Endodermal cell (in vitro differentiated cells): ENCODE measurements around the gene SLC25A43. TPM values are rescaled to one million over a fixed set of nuclear protein-coding genes. Genes with fewer than 3 reads are reported as not detected.
"Not testable (repeated sequence)": the region's sequence is repeated elsewhere in the genome, so short reads cannot be mapped to it uniquely, and the experiment has no call there.

ENCODE experiments used
- DNase-seq: peaks from one replicate; pipeline ENCODE4 v3.0.0-alpha.2; 2017
- H3K27ac ChIP-seq: 2 replicates; pipeline ENCODE4 v1.5.1; 2013; ENCODE audit warnings: mild to moderate bottlenecking, low read depth, low read length, moderate library complexity
- H3K27me3 ChIP-seq: 2 replicates; pipeline ENCODE4 v1.6.1; 2013; ENCODE audit warnings: mild to moderate bottlenecking, low read length, moderate library complexity; ENCODE audit not compliant: insufficient read depth, control insufficient read depth, poor library complexity, severe bottlenecking
- H3K36me3 ChIP-seq: 2 replicates; pipeline ENCODE4 v1.7.0; 2013; ENCODE audit warnings: mild to moderate bottlenecking, low read length, moderate library complexity; ENCODE audit not compliant: control insufficient read depth, insufficient read depth
- H3K4me1 ChIP-seq: one replicate; pipeline ENCODE4 v1.7.0; 2013; ENCODE audit warnings: low read length; ENCODE audit not compliant: control insufficient read depth, insufficient read depth
- H3K4me3 ChIP-seq: 2 replicates; pipeline ENCODE4 v1.5.1; 2013; ENCODE audit warnings: mild to moderate bottlenecking, low read length, moderate library complexity
- H3K9ac ChIP-seq: 2 replicates; pipeline ENCODE4 v1.6.1; 2013; ENCODE audit warnings: mild to moderate bottlenecking, low read length, moderate library complexity; ENCODE audit not compliant: poor library complexity, severe bottlenecking; ENCODE audit errors: extremely low read depth
- H3K9me3 ChIP-seq: 2 replicates; pipeline ENCODE4 v1.6.1; 2013; ENCODE audit warnings: mild to moderate bottlenecking, low read length, moderate library complexity; ENCODE audit not compliant: control insufficient read depth
- H3K27ac Mint-ChIP-seq: 2 replicates; pipeline ENCODE4 v1.8.0; 2020; ENCODE audit warnings: mixed read lengths
- H3K27me3 Mint-ChIP-seq: 2 replicates; pipeline ENCODE4 v1.8.0; 2021; ENCODE audit warnings: mild to moderate bottlenecking, mixed read lengths; ENCODE audit not compliant: insufficient read depth
- H3K36me3 Mint-ChIP-seq: 2 replicates; pipeline ENCODE4 v1.8.0; 2020; ENCODE audit warnings: low read depth, mixed read lengths
- H3K4me1 Mint-ChIP-seq: 2 replicates; pipeline ENCODE4 v1.8.0; 2020; ENCODE audit warnings: mixed read lengths
- H3K4me3 Mint-ChIP-seq: 2 replicates; pipeline ENCODE4 v1.8.0; 2020; ENCODE audit warnings: mild to moderate bottlenecking, moderate library complexity, mixed read lengths
- H3K9me3 Mint-ChIP-seq: 2 replicates; pipeline ENCODE4 v1.8.0; 2020; ENCODE audit warnings: mild to moderate bottlenecking, mixed read lengths
- CTCF ChIP-seq: fragments of 200-600 bp; sonication (generic); conservative IDR thresholded peaks from 2 replicates; pipeline ENCODE4 v1.5.0; 2021; ENCODE audit warnings: antibody characterized with exemption, mild to moderate bottlenecking
- WGBS, 2 experiments: methylation state at CpG; one replicate each; pipeline versions ENCODE4 v1.1.5 to v1.1.7; 2013; ENCODE audit warnings: missing lambda C conversion rate in 2 of 2, mixed read lengths in 1 of 2; ENCODE audit not compliant: insufficient coverage in 1 of 2, insufficient read length in 1 of 2; 5-methylcytosine and 5-hydroxymethylcytosine counted together
- total RNA-seq, 2 donors: library from RNA; stranded (reverse); fragmentation: NEBNext Ultra II Directional in 1 of 2; extraction: Animal tissue kit (Norgen Biotek cat#: 25700) in 1 of 2; gene quantifications; 2 replicates in 1 of 2; 3 replicates in 1 of 2; pipeline ENCODE4 v1.2.1, GENCODE V29; 2021

Gene SLC25A43
- total RNA-seq, 2 donors from 2014 or later, result 4.4 to 4.9 TPM

- DNase-seq, result no peak
- H3K4me1 ChIP-seq, result no peaks in the 10 kb centered on the region
- H3K4me3 Mint-ChIP-seq, result no peak overlapping the region
- WGBS, 2 experiments, result 83 to 88% methylated on average over 1 to 5 of the region's 5 CpGs
- H3K27ac ChIP-seq, result no peak overlapping the region
- no peaks in the 10 kb centered on the region for H3K36me3 ChIP-seq
- peaks cover 5% of the 10 kb centered on the region for H3K4me1 Mint-ChIP-seq
- no peak overlapping the region for H3K4me3 ChIP-seq
- no peak overlapping the region for H3K9ac ChIP-seq
- H3K27me3 Mint-ChIP-seq, result no peaks in the 10 kb centered on the region
- TF ChIP-seq CTCF, result no peak
- no peaks in the 10 kb centered on the region for H3K36me3 Mint-ChIP-seq
- H3K9me3 ChIP-seq, result no peaks in the 10 kb centered on the region
- no peak overlapping the region for H3K27ac Mint-ChIP-seq
- peaks cover 50% of the 10 kb centered on the region for H3K9me3 Mint-ChIP-seq
- H3K27me3 ChIP-seq, result no peaks in the 10 kb centered on the region
These were observed 22.8 kb upstream of the SLC25A43 start for GRCh38 chrX:119376312-119376711.

- peak overlapping the region; percentile 16 for H3K9ac ChIP-seq
- H3K27me3 Mint-ChIP-seq, result peaks cover 5% of the 10 kb centered on the region
- peaks cover 5% of the 10 kb centered on the region for H3K4me1 Mint-ChIP-seq
- no peaks in the 10 kb centered on the region for H3K9me3 ChIP-seq
- H3K36me3 Mint-ChIP-seq, result no peaks in the 10 kb centered on the region
- no peak for TF ChIP-seq CTCF
- peak; percentile 60 for DNase-seq
- no peaks in the 10 kb centered on the region for H3K36me3 ChIP-seq
- no peak overlapping the region for H3K4me3 Mint-ChIP-seq
- H3K9me3 Mint-ChIP-seq, result peaks cover 62% of the 10 kb centered on the region
- H3K4me3 ChIP-seq, result no peak overlapping the region
- H3K4me1 ChIP-seq, result no peaks in the 10 kb centered on the region
- H3K27ac Mint-ChIP-seq, result no peak overlapping the region
- peak overlapping the region; percentile 14 for H3K27ac ChIP-seq
- H3K27me3 ChIP-seq, result no peaks in the 10 kb centered on the region
- 5 to 22% methylated on average over 1 of the region's 1 CpG for WGBS, 2 experiments
These were observed 17.7 kb upstream of the SLC25A43 start for GRCh38 chrX:119381349-119381944.

- no peak for TF ChIP-seq CTCF
- DNase-seq, result no peak
- H3K27ac ChIP-seq, result no peak overlapping the region
- H3K27me3 ChIP-seq, result no peaks in the 10 kb centered on the region
- no peak overlapping the region for H3K4me3 Mint-ChIP-seq
- H3K9ac ChIP-seq, result no peak overlapping the region
- H3K4me3 ChIP-seq, result no peak overlapping the region
- no peaks in the 10 kb centered on the region for H3K36me3 ChIP-seq
- H3K27me3 Mint-ChIP-seq, result peaks cover 5% of the 10 kb centered on the region
- H3K36me3 Mint-ChIP-seq, result no peaks in the 10 kb centered on the region
- H3K9me3 Mint-ChIP-seq, result peaks cover 60% of the 10 kb centered on the region
- no peak overlapping the region for H3K27ac Mint-ChIP-seq
- H3K4me1 ChIP-seq, result no peaks in the 10 kb centered on the region
- no peaks in the 10 kb centered on the region for H3K9me3 ChIP-seq
- H3K4me1 Mint-ChIP-seq, result peaks cover 5% of the 10 kb centered on the region
These were observed 16.5 kb upstream of the SLC25A43 start for GRCh38 chrX:119382606-119383005.

GRCh38 chrX:119386685-119387084 lies 12.5 kb upstream of the SLC25A43 start:
- not testable (repeated sequence) for DNase-seq, H3K27me3 Mint-ChIP-seq, H3K4me3 Mint-ChIP-seq, H3K27me3 ChIP-seq, H3K27ac ChIP-seq, H3K36me3 ChIP-seq, H3K9me3 ChIP-seq, H3K36me3 Mint-ChIP-seq, H3K4me3 ChIP-seq, H3K4me1 ChIP-seq, H3K27ac Mint-ChIP-seq, H3K9ac ChIP-seq
- WGBS, 2 experiments, result 95% methylated on average over 3 of the region's 4 CpGs; no CpG with 5 or more reads in 1 of the 2 experiments
- Mint-ChIP-seq H3K4me1 (peaks cover 12% of the 10 kb centered on the region), H3K9me3 (peaks cover 68% of the 10 kb centered on the region)

GRCh38 chrX:119387426-119387825 lies 11.7 kb upstream of the SLC25A43 start:
- H3K27ac Mint-ChIP-seq, H3K4me3 Mint-ChIP-seq, H3K27me3 ChIP-seq, H3K36me3 Mint-ChIP-seq, H3K4me3 ChIP-seq, DNase-seq, H3K27ac ChIP-seq, H3K4me1 ChIP-seq, H3K9me3 ChIP-seq, H3K27me3 Mint-ChIP-seq, H3K36me3 ChIP-seq, H3K9ac ChIP-seq: not testable (repeated sequence)
- Mint-ChIP-seq H3K4me1 (peaks cover 12% of the 10 kb centered on the region), H3K9me3 (peaks cover 68% of the 10 kb centered on the region)
- WGBS, 2 experiments, result 99 to 100% methylated on average over 1 to 15 of the region's 20 CpGs
